Upper lobe of left lung (tissue), 6 donors: ENCODE results near the gene SAA4. TPM values are rescaled to one million over a fixed set of nuclear protein-coding genes. Genes with fewer than 3 reads are reported as not detected.

ENCODE experiments used
- ATAC-seq, 2 donors: fragments of 200-7000 bp; cut with Tn5 transposase; one replicate each; pipeline ENCODE4 v1.9.1; 2022; ENCODE audit warnings: mild to moderate bottlenecking in 2 of 2, moderate library complexity in 2 of 2; ENCODE audit not compliant: low FRiP score in 2 of 2
- DNase-seq, 2 donors: peaks; one replicate each; pipeline ENCODE4 v3.0.0-alpha.2; 2019 to 2020
- H3K27ac ChIP-seq, 4 donors: fragments of 200-600 bp; sonication (generic); one replicate each; pipeline ENCODE4 v1.5.1; 2016 to 2019
- H3K27me3 ChIP-seq, 4 donors: fragments of 200-600 bp; sonication (generic); one replicate each; pipeline ENCODE4 v1.5.1; 2017 to 2019
- H3K36me3 ChIP-seq, 4 donors: fragments of 200-600 bp; sonication (generic); one replicate each; pipeline ENCODE4 v1.5.1; 2016 to 2019
- H3K4me1 ChIP-seq, 4 donors: fragments of 200-600 bp; sonication (generic); one replicate each; pipeline ENCODE4 v1.5.1; 2018 to 2019
- H3K4me3 ChIP-seq, 4 donors: fragments of 200-600 bp; sonication (generic); one replicate each; pipeline ENCODE4 v1.5.1; 2017 to 2019; ENCODE audit warnings: mild to moderate bottlenecking in 2 of 4, moderate library complexity in 1 of 4
- H3K9me3 ChIP-seq, 4 donors: fragments of 200-600 bp; sonication (generic); one replicate each; pipeline ENCODE4 v1.5.1; 2018 to 2019
- CTCF ChIP-seq, 6 experiments: fragments of 450-650 bp in 4 of 6; fragments of 200-600 bp in 2 of 6; sonication (generic) in 2 of 6; IDR thresholded peaks; one replicate each; pipeline ENCODE4 v1.5.1; 2016 to 2019; ENCODE audit warnings: antibody characterized with exemption in 6 of 6
- EP300 ChIP-seq, 4 donors: sonication (generic); formaldehyde crosslinking; IDR thresholded peaks; one replicate each; pipeline ENCODE4 v1.5.1; 2017; ENCODE audit warnings: antibody characterized with exemption in 4 of 4, control low read depth in 2 of 4
- POLR2A ChIP-seq, 4 donors: fragments of 450-650 bp; IDR thresholded peaks; one replicate each; pipeline ENCODE4 v1.5.1; 2016 to 2017; ENCODE audit warnings: antibody characterized with exemption in 4 of 4, mild to moderate bottlenecking in 2 of 4
- POLR2AphosphoS5 ChIP-seq, 2 donors: sonication (generic); formaldehyde crosslinking; IDR thresholded peaks; one replicate each; pipeline ENCODE4 v1.5.1; 2017; ENCODE audit warnings: antibody characterized with exemption in 2 of 2
- WGBS, 2 donors: methylation state at CpG; one replicate each; pipeline ENCODE4 v1.1.5; 2017 to 2018; 5-methylcytosine and 5-hydroxymethylcytosine counted together
- total RNA-seq, 6 donors: library from RNA; depleted of rRNA in 4 of 6; stranded (reverse); fragments of >200 nt in 4 of 6; gene quantifications; one replicate each; pipeline versions ENCODE4 v1.1.0 to v1.2.1, GENCODE V29; 2016 to 2021
- donor health status: DM: no; HTN: no; CAD: no; lungs with moderate emphysema.
- donor health status: DM: no; HTN: yes; CAD: no; lungs with severe emphysema.

The SAA4 gene
- total RNA-seq, 6 donors from 2014 or later: 0.72 TPM; not detected in 5

GRCh38 chr11:18245396-18245795 is 8.8 kb upstream of the SAA4 start:
- Histone ChIP-seq H3K4me1 (no peaks in the 10 kb centered on the region), H3K27ac (no peak overlapping the region), H3K9me3 (no peaks in the 10 kb centered on the region), H3K4me3 (no peak overlapping the region), H3K36me3 (no peaks in the 10 kb centered on the region), H3K27me3 (no peaks in the 10 kb centered on the region)
- no peak for DNase-seq
- 80 to 100% methylated on average over 2 to 6 of the region's 6 CpGs for WGBS, 2 donors
- TF ChIP-seq POLR2A (IDR thresholded peaks at IDR 0.05) (no peak), CTCF (IDR thresholded peaks at IDR 0.05) (no peak), EP300 (IDR thresholded peaks at IDR 0.05) (no peak), POLR2AphosphoS5 (IDR thresholded peaks at IDR 0.05) (no peak)
- ATAC-seq: no peak

GRCh38 chr11:18243783-18244362 is 7.3 kb upstream of the SAA4 start:
- Histone ChIP-seq H3K4me3 (no peak overlapping the region), H3K9me3 (no peaks in the 10 kb centered on the region), H3K27ac (no peak overlapping the region), H3K4me1 (no peaks in the 10 kb centered on the region), H3K27me3 (no peaks in the 10 kb centered on the region), H3K36me3 (no peaks in the 10 kb centered on the region)
- ATAC-seq: peak in 1 of 2 donors; percentile 67
- TF ChIP-seq POLR2A (IDR thresholded peaks at IDR 0.05) (no peak), CTCF (IDR thresholded peaks at IDR 0.05) (peak; percentile 57 to 77 (median 70)), POLR2AphosphoS5 (IDR thresholded peaks at IDR 0.05) (no peak), EP300 (IDR thresholded peaks at IDR 0.05) (no peak)
- DNase-seq: peak in 1 of 2 donors; percentile 59
- 0 to 5% methylated on average over 1 of the region's 1 CpG for WGBS, 2 donors

- Histone ChIP-seq H3K27me3 (no peaks in the 10 kb centered on the region), H3K36me3 (no peaks in the 10 kb centered on the region), H3K4me3 (no peak overlapping the region), H3K27ac (no peak overlapping the region), H3K9me3 (no peaks in the 10 kb centered on the region), H3K4me1 (no peaks in the 10 kb centered on the region)
- no peak for DNase-seq
- no peak for ATAC-seq
- 77 to 79% methylated on average over 1 of the region's 1 CpG for WGBS, 2 donors
- TF ChIP-seq POLR2A (IDR thresholded peaks at IDR 0.05): no peak
- no peak for TF ChIP-seq CTCF (IDR thresholded peaks at IDR 0.05)
- TF ChIP-seq POLR2AphosphoS5 (IDR thresholded peaks at IDR 0.05): no peak
- TF ChIP-seq EP300 (IDR thresholded peaks at IDR 0.05): no peak
Measured at GRCh38 chr11:18239655-18240054, 3.1 kb upstream of the SAA4 start.

GRCh38 chr11:18235394-18236334 is 938 bp downstream of the SAA4 start:
- Histone ChIP-seq H3K4me3 (no peak overlapping the region), H3K36me3 (no peaks in the 10 kb centered on the region), H3K9me3 (no peaks in the 10 kb centered on the region), H3K27me3 (no peaks in the 10 kb centered on the region), H3K4me1 (no peaks in the 10 kb centered on the region), H3K27ac (no peak overlapping the region)
- no peak for ATAC-seq
- TF ChIP-seq CTCF (IDR thresholded peaks at IDR 0.05) (no peak), POLR2AphosphoS5 (IDR thresholded peaks at IDR 0.05) (no peak), EP300 (IDR thresholded peaks at IDR 0.05) (no peak), POLR2A (IDR thresholded peaks at IDR 0.05) (no peak)
- DNase-seq: no peak
- 60% methylated on average over 8 of the region's 8 CpGs for WGBS, 2 donors
